PC-3 (cell line): ENCODE data around the gene COL8A1. TPM values are rescaled to one million over a fixed set of nuclear protein-coding genes. Genes with fewer than 3 reads are reported as not detected.

Experiments
- ATAC-seq: fragments of 200-7000 bp; cut with Tn5 transposase; 2 replicates; pipeline ENCODE4 v1.9.1; 2020; ENCODE audit warnings: mild to moderate bottlenecking, moderate library complexity
- BruUV-seq: library from RNA; stranded (reverse); fragments of 400-500 nt; replicated peaks from 2 replicates; lab custom pipeline; 2021; lab: Mats Ljungman, UMichigan
- CTCF ChIA-PET: fragments of 300-600 bp; sonication (Branson Sonifier 250); formaldehyde crosslinking; loops from one replicate; lab custom pipeline; 2022; ENCODE audit warnings: antibody characterized with exemption; lab: Charles Lee
- POLR2A ChIA-PET: fragments of 300-600 bp; sonication (Branson Sonifier 250); formaldehyde crosslinking; loops from one replicate; lab custom pipeline; 2022; ENCODE audit warnings: antibody characterized with exemption; ENCODE audit not compliant: unreplicated experiment; lab: Charles Lee
- DNase-seq: peaks from one replicate; pipeline ENCODE4 v3.0.0-alpha.2; 2015
- H2AFZ ChIP-seq: fragments of 300-600 bp; sonication (generic); 2 replicates; pipeline ENCODE4 v1.6.0; 2016; ENCODE audit warnings: antibody characterized with exemption, low read length
- H3F3A ChIP-seq: fragments of 300-600 bp; sonication (generic); one replicate; pipeline ENCODE4 v1.6.0; 2017; ENCODE audit warnings: antibody characterized with exemption, low read length, control low read depth, mild to moderate bottlenecking; ENCODE audit not compliant: unreplicated experiment
- H3K27ac ChIP-seq: fragments of 300-600 bp; sonication (generic); 2 replicates; pipeline ENCODE4 v1.5.1; 2016; ENCODE audit warnings: mild to moderate bottlenecking, low read length
- H3K27me3 ChIP-seq: fragments of 300-600 bp; sonication (generic); 2 replicates; pipeline ENCODE4 v1.6.1; 2016; ENCODE audit warnings: low read length, mixed read lengths
- H3K36me3 ChIP-seq: fragments of 300-600 bp; sonication (generic); 2 replicates; pipeline ENCODE4 v1.6.1; 2016; ENCODE audit warnings: low read depth, mixed run types, low read length, mixed read lengths
- H3K4me1 ChIP-seq: fragments of 300-600 bp; sonication (generic); 2 replicates; pipeline ENCODE4 v1.5.1; 2016; ENCODE audit warnings: low read length; ENCODE audit not compliant: insufficient read depth
- H3K4me2 ChIP-seq: fragments of 300-600 bp; sonication (generic); 2 replicates; pipeline ENCODE4 v1.6.0; 2016; ENCODE audit warnings: low read length
- H3K4me3 ChIP-seq: fragments of 300-600 bp; sonication (generic); 2 replicates; pipeline ENCODE4 v1.5.1; 2016; ENCODE audit warnings: mild to moderate bottlenecking, low read length, mixed read lengths
- H3K79me2 ChIP-seq: fragments of 300-600 bp; sonication (generic); 2 replicates; pipeline ENCODE4 v1.6.1; 2017; ENCODE audit warnings: low read length, mixed read lengths
- H3K9ac ChIP-seq: fragments of 300-600 bp; sonication (generic); 2 replicates; pipeline ENCODE4 v1.6.0; 2016; ENCODE audit warnings: mild to moderate bottlenecking, low read length
- H3K9me2 ChIP-seq: fragments of 300-600 bp; sonication (generic); replicated peaks from 2 replicates; pipeline ENCODE4 v1.6.1; 2016; ENCODE audit warnings: mixed run types, low read length, mixed read lengths
- H3K9me3 ChIP-seq: fragments of 300-600 bp; sonication (generic); 2 replicates; pipeline ENCODE4 v1.6.1; 2016; ENCODE audit warnings: low read length, mixed read lengths
- H4K20me1 ChIP-seq: fragments of 300-600 bp; sonication (generic); 2 replicates; pipeline ENCODE4 v1.6.1; 2016; ENCODE audit warnings: low read length, mixed read lengths
- EZH2 ChIP-seq: fragments of 300-600 bp; sonication (generic); IDR thresholded peaks from one replicate; pipeline ENCODE4 v1.6.1; 2017; ENCODE audit warnings: antibody characterized with exemption, mild to moderate bottlenecking, low read length; ENCODE audit not compliant: unreplicated experiment
- EZH2phosphoT487 ChIP-seq: fragments of 300-600 bp; sonication (generic); IDR thresholded peaks from 2 replicates; pipeline ENCODE4 v1.6.1; 2018; ENCODE audit warnings: mild to moderate bottlenecking, antibody characterized with exemption, low read length, borderline replicate concordance
- intact Hi-C: fragments of 100-400 bp; cut with micrococcal nuclease; formaldehyde crosslinking; loops from 2 replicates; pipeline ENCODE4 v1.9.0; 2023
- total RNA-seq: library from RNA; depleted of rRNA; stranded (reverse); fragments of >200 nt; gene quantifications from 2 replicates; pipeline ENCODE4 v1.2.3, GENCODE V29; 2014
- TF ChIP-seq, protein P1 (sequence below): fragments of 300-600 bp; sonication (generic); conservative IDR thresholded peaks from 2 replicates; pipeline ENCODE4 v1.5.1; 2017; ENCODE audit warnings: antibody characterized with exemption, low read depth, mild to moderate bottlenecking, low read length

COL8A1 gene
- total RNA-seq, 1 experiment from 2014 or later, result 2.4 TPM

DNA sequence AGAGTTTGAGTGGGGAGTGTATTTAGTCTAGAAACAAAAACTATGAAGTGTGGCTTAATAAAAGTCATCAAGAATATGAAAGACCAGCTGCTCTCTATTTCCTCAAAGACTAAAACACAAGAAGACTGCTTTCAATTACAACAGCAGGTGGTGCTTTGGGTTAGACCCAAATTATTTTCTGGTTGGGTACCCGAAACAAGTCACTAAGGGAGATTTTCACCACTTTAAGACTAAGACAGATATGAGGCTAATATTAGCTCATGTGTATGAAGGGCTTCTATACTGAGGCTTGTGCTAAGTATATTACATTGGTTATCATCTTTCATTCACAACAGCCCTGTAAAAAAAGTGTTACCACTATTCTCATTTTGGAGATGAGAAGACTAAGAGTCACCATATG is 43.1 kb downstream of the COL8A1 start:
- no peak overlapping the region for H3K4me2 ChIP-seq
- peaks cover 13% of the 10 kb centered on the region for H3K4me1 ChIP-seq
- H3F3A ChIP-seq, result no peaks in the 10 kb centered on the region
- no peaks in the 10 kb centered on the region for H3K36me3 ChIP-seq
- ATAC-seq (no peak), DNase-seq (no peak)
- ChIA-PET POLR2A (no interaction called here), CTCF (no interaction called here)
- no peak overlapping the region for H3K27ac ChIP-seq
- no peak overlapping the region for H3K9ac ChIP-seq
- intact Hi-C loops, result no loop called here
- H4K20me1 ChIP-seq, result no peaks in the 10 kb centered on the region
- H3K79me2 ChIP-seq, result no peaks in the 10 kb centered on the region
- TF ChIP-seq, protein P1, sequence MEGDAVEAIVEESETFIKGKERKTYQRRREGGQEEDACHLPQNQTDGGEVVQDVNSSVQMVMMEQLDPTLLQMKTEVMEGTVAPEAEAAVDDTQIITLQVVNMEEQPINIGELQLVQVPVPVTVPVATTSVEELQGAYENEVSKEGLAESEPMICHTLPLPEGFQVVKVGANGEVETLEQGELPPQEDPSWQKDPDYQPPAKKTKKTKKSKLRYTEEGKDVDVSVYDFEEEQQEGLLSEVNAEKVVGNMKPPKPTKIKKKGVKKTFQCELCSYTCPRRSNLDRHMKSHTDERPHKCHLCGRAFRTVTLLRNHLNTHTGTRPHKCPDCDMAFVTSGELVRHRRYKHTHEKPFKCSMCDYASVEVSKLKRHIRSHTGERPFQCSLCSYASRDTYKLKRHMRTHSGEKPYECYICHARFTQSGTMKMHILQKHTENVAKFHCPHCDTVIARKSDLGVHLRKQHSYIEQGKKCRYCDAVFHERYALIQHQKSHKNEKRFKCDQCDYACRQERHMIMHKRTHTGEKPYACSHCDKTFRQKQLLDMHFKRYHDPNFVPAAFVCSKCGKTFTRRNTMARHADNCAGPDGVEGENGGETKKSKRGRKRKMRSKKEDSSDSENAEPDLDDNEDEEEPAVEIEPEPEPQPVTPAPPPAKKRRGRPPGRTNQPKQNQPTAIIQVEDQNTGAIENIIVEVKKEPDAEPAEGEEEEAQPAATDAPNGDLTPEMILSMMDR, result no peak
- TF ChIP-seq EZH2phosphoT487 (no peak), EZH2 (no peak)
- no peaks in the 10 kb centered on the region for H3K9me2 ChIP-seq
- H2AFZ ChIP-seq, result no peak overlapping the region
- BruUV-seq, result no TSS peak
- H3K9me3 ChIP-seq, result no peaks in the 10 kb centered on the region
- no peaks in the 10 kb centered on the region for H3K27me3 ChIP-seq
- no peak overlapping the region for H3K4me3 ChIP-seq

DNA sequence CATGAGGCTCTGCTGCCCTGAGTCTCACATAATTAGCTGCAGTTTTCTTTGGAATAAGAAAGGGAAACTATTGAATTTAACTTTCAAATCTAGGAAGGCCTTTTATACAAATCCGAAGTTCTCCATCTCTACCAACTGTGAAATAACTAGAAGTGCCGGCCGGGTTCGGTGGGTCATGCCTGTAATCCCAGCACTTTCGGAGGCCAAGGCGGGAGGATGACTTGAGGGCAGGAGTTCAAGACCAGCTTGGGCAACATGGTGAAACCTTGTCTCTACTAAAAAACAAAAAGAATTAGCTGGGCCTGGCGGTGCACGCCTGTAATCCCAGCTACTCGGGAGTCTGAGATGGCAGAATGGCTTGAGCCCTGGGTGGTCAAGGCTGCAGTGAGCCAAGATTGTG is 43.6 kb downstream of the COL8A1 start:
- no peak for DNase-seq
- Histone ChIP-seq H3K79me2 (no peaks in the 10 kb centered on the region), H2AFZ (no peak overlapping the region), H3K4me3 (no peak overlapping the region), H3K27me3 (no peaks in the 10 kb centered on the region), H3K27ac (no peak overlapping the region), H3K36me3 (no peaks in the 10 kb centered on the region), H3K9me2 (no peaks in the 10 kb centered on the region), H3K9ac (no peak overlapping the region), H3K4me1 (peaks cover 13% of the 10 kb centered on the region), H3F3A (no peaks in the 10 kb centered on the region), H3K9me3 (no peaks in the 10 kb centered on the region), H3K4me2 (no peak overlapping the region), H4K20me1 (no peaks in the 10 kb centered on the region)
- ChIA-PET CTCF (no interaction called here), POLR2A (interaction anchor here (0.6 kb wide), 1 partner anchor 1042 kb away, joined by 5 read pairs; no protein-coding TSS in a partner anchor)
- BruUV-seq, result no TSS peak
- TF ChIP-seq EZH2phosphoT487 (no peak), EZH2 (no peak)
- TF ChIP-seq, protein P1, result no peak
- intact Hi-C loops, result no loop called here
- no peak for ATAC-seq

DNA sequence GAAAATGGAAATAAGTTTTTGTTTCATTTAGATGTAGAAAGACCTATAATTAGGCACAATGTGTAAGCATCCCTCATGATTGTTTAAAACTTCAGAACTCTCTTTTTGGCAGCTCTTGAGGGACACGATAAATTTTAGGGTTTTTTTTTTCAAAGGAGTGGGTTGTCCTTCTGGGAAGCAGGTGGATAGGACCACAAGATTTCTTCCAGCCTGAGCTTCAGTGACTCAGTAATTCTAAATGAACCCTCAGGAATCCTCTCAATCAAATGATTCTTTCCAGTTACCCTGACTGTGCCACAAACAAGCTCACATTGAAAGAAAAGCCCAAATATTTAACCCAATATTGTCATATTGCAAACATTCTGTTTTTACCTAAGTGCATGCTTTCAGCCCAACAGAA is 45.1 kb downstream of the COL8A1 start:
- H3K4me3 ChIP-seq, result no peak overlapping the region
- CTCF ChIA-PET, result no interaction called here
- H3K27ac ChIP-seq, result no peak overlapping the region
- no TSS peak for BruUV-seq
- H2AFZ ChIP-seq, result no peak overlapping the region
- H3K79me2 ChIP-seq, result no peaks in the 10 kb centered on the region
- POLR2A ChIA-PET, result no interaction called here
- DNase-seq, result no peak
- peaks cover under 1% of the 10 kb centered on the region for H3K4me1 ChIP-seq
- TF ChIP-seq, protein P1, result no peak
- TF ChIP-seq EZH2 (no peak), EZH2phosphoT487 (no peak)
- no peak for ATAC-seq
- no peaks in the 10 kb centered on the region for H3K27me3 ChIP-seq
- no peaks in the 10 kb centered on the region for H3K36me3 ChIP-seq
- intact Hi-C loops, result no loop called here
- no peak overlapping the region for H3K9ac ChIP-seq
- H4K20me1 ChIP-seq, result no peaks in the 10 kb centered on the region
- H3K9me2 ChIP-seq, result no peaks in the 10 kb centered on the region
- H3F3A ChIP-seq, result no peaks in the 10 kb centered on the region
- H3K9me3 ChIP-seq, result no peaks in the 10 kb centered on the region
- no peak overlapping the region for H3K4me2 ChIP-seq
